Measurements from ENCODE around the gene CRTC2.
A peak's percentile ranks its signal among the peaks of the same experiment; 100 is the strongest.

The CRTC2 gene

DNA sequence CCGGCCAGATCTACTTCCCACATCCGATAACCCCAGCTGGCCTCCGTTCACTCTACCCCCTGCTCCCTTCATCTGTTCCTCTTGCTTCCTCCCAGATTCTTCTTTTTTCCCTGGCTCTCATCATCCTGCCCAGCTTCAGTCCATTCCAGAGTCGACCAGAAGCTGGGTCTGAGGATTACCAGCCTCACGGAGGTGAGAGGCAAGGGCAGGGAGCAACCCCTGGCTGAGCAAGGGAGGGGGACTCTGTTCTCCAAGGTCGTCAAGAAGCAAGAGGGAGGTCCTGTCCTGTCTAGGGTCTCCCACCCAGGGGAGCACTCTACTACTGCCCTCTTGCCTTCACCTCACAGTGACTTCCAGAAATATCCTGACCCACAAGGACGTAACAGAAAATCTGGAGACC is 15.1 kb upstream of the CRTC2 start:
- no peak for DNase-seq

DNA sequence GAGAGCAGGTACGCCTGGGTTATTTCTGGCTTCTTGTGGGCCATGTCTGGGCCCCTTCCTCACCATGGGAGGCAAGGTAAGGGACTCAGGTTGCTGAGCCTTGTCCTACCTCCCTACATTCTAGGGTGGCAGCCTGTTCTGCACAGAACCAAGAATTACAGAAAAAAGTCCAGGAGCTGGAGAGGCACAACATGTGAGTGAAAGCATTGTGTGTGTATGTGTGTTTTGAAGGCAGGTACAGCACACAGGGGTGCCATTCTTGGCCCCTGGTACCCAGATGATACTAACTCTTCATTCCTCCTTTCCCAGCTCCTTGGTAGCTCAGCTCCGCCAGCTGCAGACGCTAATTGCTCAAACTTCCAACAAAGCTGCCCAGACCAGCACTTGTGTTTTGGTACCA is 14.7 kb upstream of the CRTC2 start:
- no peak for DNase-seq

DNA sequence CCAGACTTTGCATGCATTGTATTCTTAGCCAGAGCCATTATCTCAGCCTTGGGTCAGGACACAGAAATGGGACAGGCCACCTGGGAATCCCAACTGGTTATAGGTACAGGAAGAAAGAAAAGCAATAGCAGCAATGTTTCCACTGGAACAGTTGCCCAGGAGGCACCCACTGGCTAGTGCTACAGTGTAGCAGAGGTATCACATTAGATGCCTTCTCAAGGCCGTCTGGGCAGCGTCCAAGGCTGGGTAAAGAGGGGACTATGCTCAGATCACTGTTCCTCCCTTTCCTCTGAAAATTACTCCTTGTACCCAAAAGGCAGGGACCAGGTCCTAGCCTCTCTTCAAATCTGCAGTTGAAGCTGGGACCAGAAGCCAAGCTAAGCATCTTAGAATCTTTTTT is 11.9 kb upstream of the CRTC2 start:
- no peak for DNase-seq

DNA sequence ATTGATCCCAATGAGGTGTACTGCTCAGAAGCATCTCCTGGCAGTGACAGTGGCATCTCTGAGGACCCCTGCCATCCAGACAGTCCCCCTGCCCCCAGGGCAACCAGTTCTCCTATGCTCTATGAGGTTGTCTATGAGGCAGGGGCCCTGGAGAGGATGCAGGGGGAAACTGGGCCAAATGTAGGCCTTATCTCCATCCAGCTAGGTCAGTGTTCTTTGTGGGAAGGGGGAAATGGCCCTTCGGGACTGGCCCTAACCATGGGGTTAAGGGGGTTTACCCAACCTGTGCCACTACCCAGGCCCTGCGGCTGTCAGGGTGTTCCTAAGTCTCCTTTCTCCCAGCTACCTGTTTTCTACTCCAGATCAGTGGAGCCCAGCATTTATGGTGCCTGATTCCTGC is 10.6 kb upstream of the CRTC2 start:
- DNase-seq: no peak

DNA sequence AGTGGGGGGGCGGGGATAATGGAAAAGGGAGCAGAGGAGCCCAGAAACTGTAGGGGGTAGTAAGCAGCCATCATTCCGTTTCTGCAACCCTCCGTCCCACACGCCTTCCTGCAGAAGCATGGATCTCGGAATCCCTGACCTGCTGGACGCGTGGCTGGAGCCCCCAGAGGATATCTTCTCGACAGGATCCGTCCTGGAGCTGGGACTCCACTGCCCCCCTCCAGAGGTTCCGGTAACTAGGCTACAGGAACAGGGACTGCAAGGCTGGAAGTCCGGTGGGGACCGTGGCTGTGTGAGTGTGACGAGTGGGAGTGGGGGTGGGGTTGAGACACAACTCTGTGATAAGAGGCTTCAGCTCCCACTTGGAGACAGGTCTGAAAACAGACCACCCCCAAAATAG is 10.0 kb upstream of the CRTC2 start:
- DNase-seq: no peak

DNA sequence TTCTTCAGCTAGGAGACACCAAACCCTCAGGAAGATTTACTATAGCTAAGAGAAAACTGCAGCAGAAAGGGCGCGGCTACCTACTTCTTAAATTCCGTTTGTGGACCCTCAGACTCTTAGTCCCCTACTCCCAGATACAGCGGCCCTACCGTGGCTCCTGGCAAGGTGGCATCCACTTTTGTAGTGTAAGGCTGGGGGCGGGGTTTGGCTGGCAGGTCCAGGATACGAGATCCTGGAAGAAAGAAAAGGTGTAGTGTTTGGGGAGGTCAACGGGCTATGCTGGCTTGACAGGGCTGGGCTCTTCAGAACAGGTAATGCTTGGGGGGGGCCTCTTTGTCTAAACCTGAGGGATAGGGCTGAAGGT is 9.6 kb upstream of the CRTC2 start:
- no peak for DNase-seq

DNA sequence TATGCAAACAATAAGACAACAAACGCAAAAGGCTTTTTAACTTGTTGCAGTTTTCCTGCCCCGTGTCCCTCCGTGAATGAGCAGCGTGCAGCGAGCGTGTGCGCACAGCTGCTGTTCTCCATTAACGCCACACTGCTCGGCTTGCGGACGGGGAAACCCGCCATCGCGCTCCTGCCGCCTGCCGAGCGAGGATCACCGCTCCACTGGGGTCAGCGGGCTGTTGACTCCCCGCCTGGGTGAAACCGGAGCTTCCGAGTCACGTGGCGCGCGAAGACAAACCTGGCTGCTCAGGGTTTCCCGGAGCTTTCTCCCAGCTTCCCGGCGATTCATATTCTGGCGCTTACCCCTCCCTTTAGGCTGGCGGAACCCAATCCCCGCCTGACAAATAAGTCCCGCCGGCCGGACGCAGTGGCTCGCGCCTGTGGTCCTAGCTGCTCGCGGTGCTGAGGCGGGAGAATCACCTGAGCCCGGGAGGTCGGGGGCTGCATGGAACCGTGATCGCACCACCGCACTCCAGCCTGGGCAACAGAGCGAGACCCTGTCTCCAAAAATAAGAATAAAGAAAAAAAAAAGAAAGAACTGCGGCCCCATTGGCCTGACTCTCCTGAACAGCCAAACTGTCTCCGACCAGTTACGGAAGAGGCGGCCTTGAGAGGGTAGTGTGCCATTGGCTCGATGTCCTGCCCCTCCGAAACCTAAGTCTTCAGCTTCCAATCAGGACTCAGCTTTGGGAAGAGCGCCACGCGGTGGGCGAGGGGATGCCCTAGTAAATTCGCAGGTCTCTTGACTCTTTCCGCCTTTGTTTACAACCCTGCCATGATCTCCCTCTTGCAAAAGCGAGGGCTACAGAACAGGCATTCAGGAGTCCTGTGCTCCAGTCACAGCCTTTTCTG is 8.9 kb upstream of the CRTC2 start, which contains the start of gene CREB3L4:
Gene CREB3L4 (plus strand): TSS at position 796 of the 893 bp plus-strand sequence. CDS start 624 bp downstream, outside the sequence.
- peak; percentile 98 for DNase-seq

DNA sequence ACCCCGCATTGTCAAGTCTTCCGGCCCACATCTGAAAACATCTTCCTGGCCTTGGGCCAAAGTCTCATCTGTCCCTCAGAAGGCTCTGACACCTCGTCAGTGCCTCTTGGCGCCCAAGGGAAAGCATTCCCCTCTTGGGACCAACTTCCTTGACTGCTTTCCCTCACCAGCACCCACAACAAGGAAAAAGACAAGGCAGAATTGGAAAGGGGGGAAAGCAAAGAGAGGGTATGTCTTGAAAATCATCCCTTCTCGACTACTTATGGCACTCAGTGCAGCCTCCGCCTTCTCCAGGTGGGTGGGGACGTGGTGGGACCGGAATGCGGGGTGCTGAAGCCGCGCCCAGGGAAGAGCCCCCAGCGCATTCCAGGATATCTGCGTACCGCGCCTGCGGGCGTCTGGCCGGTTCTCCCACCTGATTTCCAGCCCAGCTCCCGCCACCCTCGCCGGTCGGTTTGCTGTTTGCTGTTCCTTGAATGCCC is 5.5 kb upstream of the CRTC2 start:
- no peak for DNase-seq

DNA sequence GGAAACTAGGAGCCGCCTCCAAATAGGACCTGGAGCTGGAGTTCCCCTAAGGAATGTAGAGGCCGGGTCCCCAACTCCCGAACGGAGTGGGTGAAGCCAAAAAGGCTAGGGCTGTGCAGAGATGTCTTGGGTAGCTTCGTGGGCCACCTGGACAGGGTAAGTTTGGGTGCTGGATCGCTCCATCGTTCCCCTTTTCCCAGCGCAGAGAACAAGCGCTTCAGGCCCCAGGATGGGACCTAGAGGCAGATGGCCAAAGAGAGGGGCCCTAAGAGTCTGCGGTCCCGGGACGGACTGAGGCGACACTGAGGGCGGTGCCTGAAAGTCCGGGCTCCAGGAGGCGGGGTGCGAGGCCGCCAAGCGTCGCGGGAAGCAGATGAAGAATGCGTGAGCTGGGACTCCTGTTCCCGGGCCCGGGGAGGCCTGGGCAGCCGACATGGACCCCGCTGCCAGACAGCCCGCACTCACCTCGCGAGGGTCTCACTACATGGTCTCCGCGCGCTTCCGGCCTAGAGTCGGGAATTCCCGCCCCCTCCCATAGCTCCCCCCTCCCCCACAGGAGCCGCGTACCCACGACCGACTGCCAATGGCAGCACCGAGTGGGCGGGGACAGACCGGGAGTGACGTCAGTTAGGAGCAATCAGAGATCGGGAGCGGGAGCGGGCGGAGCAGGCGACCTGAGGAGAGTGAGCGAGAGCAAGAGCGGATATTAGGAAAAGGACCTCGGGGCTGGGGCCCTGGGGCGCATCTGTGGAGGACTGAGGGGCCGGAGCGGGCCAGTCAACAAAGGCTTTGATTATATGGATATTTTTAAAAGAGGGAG is 4.8 kb upstream of the CRTC2 start, which contains the start of gene SLC39A1:
Gene SLC39A1 (minus strand): TSS at position 508 of the 820 bp plus-strand sequence. CDS start 822 bp downstream, outside the sequence.
- peak; percentile 95 for DNase-seq

DNA sequence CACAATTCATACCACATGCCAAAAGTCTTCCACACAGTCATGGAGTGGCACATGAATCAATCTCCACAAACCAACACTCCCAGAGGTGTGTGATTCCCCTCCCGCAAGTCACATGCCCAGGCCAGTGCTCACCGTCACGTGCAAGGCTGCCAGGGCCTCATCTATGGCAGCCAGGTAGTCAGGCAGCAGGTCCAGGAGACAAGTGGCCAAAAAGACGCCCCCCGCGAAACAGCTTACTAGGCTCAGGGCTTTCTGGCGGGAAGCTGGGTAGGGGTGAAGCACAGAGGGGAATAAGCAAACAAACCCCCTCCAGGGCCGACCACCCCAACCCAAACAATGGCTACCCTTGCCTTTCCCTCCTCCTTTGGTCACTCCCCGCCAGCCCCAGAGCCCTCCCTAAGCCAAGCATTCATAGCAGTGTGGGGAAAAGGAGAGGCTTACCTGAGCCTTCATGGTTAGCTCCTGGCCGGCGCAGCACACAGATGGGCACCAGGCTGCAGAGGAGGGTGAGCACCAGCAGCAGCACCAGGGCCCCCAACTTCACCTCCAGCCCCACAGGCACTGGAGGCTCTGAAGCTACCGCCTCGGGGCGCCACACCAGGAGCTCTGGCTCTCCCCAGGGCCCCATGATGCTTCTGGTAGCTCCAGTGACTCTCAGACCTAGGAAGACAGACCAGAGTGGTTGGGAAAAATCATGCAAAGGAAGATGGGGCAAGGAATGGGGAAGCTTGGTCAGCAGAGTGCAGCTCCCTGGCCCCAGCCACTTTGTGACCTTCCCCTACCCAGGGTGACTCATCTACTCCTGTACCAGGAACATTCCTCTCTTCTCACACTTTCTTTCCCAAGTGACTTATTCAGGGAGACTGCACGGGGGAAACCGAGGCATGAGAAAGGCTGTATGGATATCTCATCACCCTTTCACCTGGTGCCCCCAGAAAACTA is 3.9 kb upstream of the CRTC2 start:
- no peak for DNase-seq

DNA sequence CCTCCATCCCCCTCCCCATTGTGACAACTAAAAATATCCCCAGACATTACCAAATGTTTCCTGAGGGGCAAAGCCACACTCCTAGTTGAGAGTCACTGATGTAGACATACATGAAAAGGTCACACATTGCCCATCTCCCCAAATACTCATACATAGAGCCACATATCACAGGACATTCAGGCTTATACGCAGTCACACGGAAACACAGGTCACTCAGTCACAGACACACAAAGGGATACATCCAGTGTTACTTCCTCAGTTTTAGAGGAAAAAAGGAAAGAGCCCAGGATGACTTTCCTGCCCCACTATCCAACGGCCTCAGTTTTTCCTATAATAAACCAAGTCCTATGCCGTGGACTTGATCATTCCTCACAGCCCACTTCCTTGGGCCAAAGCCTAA is 3.0 kb upstream of the CRTC2 start:
- DNase-seq: no peak

DNA sequence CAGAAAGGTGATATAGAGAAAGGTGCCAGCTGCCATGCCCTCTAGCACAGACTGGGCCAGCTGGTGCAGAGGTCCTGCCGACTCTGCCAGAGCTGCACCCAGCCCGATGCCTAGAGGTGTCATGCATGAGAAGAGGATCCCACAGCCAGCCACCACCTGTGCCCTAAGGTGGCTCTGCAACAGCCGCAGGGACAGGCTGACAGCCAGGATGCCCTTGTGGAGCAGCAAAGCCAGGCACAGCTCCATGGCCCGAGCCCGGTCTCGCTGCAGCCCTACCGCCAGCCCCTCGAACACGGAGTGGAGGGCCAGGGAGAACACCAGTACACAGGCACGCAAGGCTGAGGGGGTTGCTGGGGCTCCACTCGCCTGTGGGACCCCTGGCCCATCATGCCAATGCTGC is 1.8 kb upstream of the CRTC2 start:
- no peak for DNase-seq

DNA sequence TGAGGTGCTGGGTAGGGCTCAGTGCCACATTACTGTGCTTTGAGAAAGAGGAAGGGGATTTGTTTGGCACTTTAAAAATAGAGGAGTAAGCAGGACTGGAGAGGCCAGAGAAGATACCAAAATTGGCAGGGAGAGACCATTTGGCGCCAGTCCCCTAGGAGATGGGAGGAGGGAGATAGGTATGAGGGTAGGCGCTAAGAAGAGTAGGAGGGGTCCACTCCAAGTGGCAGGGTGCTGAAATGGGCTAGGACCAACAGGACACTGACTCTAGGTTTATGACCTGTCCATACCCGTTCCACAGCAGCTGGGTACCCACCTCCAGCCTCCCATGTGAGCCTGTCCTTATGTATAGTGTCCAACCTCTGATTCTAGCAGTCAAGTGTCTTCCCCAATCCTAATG is 1.0 kb upstream of the CRTC2 start:
- no peak for DNase-seq

DNA sequence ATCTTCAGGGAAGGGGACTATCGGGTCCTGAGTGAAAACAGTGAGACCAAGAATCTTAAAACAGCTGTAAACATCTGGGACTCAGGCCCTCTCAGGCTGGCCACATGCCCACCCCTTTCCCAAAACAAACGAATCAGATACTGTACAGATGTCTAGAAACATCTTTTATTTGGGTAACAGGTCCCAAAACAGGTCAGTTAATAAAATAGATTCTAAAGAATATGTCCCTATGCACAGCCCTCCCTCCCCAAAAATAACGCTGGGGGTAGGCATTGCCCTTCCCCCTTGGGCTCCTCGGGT is 499 bp upstream of the CRTC2 start:
- no peak for DNase-seq

DNA sequence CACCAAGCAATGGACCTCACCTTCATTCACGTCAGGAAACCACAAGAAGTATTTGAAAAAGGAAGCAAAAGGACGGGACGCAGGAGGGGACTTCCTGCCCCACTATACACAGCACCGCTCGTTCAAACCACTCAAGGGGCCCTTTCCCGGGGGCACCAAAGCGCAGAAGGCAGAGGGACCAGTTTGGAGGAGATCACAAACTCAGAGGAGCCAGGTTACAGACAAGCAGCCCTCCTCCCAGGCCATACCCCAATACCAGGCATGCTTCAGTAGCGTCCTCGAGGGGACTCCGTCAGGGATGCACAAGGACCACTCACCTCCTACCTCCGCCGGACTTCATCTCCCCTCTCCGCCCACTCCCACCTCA is 685 bp downstream of the CRTC2 start:
- DNase-seq: no peak

DNA sequence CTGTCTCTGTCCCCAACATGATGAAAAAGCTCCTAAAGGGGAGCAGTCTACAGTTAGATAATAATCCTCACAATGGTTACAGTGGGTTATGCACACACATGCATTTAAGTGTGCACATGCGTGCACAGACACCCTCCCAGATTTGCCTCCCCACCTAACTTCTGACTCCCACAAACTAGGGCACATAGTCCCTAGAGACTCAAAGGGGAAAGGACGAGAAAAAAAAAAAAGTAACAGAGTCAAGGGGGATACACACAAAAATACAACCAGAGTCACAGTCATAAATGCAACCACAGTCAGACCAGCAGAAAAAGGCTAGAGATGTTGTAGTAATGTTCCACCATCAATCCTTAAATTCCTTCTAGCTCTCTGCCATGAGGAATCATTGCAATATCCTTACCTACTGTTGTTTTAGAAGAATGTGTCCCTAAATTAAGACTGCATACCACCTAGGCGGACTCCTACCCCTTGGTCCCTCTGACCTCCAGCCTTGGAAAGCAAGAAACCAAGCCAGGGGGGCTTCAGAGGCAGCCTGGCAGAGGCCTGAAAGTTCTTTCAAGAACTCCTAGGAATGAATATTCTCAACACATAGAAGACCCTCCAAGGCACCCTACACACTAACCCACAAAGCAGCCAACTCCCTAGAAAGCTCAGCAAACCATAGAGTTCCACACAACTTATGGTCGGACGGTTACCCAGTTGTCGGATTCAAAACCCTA is 1.3 kb downstream of the CRTC2 start:
- DNase-seq: no peak

DNA sequence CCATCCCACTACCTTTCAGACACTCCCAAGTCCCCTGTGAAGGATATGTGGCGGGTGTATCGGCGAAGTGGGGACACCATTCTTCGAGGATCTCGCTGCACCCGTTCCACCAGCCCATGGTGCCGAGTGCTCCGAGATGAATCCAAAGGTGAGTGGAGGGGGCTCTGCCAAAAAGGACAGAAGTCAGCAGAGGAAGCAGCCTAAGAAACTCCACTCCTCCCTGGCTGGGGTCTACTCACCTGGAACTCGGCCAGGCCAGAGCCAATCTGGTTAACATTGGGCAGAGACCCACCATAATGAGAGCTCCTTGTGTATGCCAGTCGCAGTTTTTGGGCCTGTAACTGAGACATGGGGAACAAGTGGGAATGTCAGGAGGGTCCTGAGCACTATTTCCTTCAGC is 3.6 kb downstream of the CRTC2 start:
- DNase-seq: no peak

DNA sequence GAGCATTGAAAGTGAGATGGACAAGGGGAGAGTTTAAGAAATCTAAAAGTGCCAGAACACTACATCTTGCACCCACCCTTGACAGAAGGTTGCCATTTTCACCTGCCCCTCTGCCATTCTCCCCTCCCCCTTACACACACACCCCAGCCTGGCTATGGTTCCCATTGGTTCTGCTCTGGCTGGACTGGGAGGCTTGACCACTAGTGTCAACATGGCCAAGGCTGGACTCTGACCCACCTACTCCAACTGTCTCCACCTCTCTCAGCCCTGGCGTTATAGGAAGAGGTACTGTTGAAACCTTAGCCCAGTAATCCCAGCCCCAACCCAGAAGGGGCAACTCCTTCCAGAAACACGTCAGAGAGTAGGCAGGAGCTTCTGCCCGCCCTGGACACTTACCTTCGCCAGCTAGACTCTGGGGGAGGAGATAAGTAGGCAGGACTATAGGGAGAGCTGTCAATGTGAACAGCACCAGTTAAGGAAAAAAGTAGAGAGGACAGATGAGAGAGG is 4.5 kb downstream of the CRTC2 start:
- DNase-seq: no peak

DNA sequence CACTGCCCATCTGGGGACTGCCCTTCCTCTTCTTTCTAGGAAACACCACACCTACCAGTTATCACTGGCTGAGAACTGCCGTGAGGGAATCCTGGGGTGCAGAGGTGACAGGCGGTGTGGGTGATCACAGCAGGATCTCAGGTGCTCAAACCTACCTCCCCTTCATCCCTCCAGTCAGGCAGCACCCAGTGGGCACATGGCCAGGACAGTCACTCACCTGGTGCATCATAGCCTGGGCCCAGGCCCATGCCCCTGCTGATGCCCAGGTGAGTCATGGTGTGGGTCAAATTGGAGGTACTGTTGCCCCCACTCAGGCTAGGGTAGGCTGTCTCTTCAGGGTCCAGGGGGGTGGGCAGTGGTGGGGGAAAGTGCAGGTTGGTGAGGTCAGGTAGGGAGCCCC is 6.6 kb downstream of the CRTC2 start:
- no peak for DNase-seq

DNA sequence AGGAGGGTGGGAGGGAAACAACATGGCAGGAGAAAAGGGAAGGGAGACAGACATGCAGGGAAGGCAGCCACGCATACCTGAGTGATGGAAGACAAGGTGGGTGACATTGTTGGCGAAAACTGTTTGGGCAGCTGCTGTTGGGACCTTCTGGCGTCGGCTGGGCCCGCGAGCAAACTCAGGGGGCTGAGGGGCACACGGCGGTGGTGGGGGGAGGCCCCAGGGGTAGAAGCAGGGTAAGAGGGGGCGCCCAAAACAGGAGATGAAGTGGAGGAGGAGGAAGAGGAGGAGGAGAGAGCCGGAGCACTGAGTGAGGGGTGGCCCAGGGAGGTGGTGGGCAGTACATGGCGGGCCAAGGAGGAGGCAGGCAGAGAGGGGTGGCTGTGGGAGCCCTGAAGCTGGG is 7.2 kb downstream of the CRTC2 start:
- DNase-seq: no peak

DNA sequence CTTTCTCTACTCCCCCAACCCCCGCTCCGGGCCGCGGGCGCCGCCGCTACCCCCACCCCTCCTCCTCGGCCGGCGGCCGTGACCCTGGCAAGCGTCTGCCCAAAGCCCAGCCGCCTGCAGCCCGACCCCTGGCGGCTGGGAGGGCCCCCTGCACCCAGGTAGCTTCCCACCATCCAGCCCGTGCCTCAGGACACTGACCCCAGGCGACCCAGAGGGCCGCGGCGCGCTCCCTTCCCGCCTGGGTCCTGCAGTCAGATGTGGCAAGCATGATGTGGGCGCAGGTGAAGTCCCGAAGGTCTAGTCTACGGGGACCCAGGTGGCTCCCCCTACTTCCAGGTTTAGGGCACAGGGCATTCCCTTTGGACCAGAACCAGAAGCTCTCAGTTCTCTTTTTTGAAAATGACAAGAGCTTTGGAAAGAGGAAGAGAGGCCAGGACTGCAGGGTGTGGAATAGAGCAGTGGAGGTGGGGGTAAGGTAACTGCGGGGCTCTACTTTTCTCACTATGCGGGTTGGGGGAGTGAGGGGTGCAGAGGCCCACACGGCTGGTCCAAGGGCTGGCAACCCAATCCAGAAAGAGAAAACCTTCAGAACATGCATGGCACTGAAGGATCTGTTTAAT is 11.7 kb downstream of the CRTC2 start, which contains the start of gene DENND4B:
Gene DENND4B (minus strand): TSS at position 97 of the 620 bp plus-strand sequence. CDS start 2,344 bp downstream, outside the sequence.
- no peak for DNase-seq

All from NCI-H2081 treated with DMSO at 0.1 percent for 48 hours (cell line).